NB4 (cell line): ENCODE measurements around the gene PTRH2.

Source experiments
- DNase-seq: peaks from one replicate; pipeline ENCODE4 v3.0.0; 2010; ENCODE audit warnings: low read depth
- H3K4me3 ChIP-seq: one replicate; pipeline ENCODE4 v1.5.1; 2011; ENCODE audit warnings: mild to moderate bottlenecking, low read depth, low read length, moderate library complexity
- MYC ChIP-seq: IDR thresholded peaks from 2 replicates; pipeline ENCODE4 v1.6.1; 2011; ENCODE audit warnings: low read depth, low read length
- POLR2A ChIP-seq: IDR thresholded peaks from 2 replicates; pipeline ENCODE4 v1.6.1; 2011; ENCODE audit warnings: mild to moderate bottlenecking; ENCODE audit not compliant: insufficient read length; ENCODE audit errors: extremely low read depth
- TF ChIP-seq, protein P1 (sequence below): IDR thresholded peaks from one replicate; pipeline ENCODE4 v1.5.1; 2012; ENCODE audit warnings: low read depth, low read length
- TF ChIP-seq, protein P2 (sequence below): IDR thresholded peaks from 2 replicates; pipeline ENCODE4 v1.6.1; 2011; ENCODE audit warnings: low read depth, low read length

The PTRH2 gene

DNA sequence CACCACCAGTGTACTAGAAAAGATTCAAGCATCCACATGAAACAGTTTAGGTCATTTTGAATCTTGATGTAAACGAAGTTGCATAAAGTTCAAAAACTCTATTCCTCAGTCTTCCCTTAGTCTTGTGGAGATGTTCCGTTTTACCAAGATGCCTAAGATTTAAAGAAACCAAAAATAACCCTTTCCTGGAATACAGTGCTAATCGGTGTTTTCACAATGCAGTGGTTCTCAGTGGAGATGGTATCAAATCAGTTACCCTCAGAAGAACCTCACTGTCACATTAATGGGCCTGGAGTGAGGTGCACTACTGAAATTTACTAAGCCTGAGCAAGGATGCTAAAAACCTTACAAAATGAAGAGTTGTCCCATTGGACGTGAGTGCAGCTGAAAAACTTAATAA, 9.1 kb downstream of the PTRH2 start:
- TF ChIP-seq, protein P1, sequence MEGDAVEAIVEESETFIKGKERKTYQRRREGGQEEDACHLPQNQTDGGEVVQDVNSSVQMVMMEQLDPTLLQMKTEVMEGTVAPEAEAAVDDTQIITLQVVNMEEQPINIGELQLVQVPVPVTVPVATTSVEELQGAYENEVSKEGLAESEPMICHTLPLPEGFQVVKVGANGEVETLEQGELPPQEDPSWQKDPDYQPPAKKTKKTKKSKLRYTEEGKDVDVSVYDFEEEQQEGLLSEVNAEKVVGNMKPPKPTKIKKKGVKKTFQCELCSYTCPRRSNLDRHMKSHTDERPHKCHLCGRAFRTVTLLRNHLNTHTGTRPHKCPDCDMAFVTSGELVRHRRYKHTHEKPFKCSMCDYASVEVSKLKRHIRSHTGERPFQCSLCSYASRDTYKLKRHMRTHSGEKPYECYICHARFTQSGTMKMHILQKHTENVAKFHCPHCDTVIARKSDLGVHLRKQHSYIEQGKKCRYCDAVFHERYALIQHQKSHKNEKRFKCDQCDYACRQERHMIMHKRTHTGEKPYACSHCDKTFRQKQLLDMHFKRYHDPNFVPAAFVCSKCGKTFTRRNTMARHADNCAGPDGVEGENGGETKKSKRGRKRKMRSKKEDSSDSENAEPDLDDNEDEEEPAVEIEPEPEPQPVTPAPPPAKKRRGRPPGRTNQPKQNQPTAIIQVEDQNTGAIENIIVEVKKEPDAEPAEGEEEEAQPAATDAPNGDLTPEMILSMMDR = no peak
- TF ChIP-seq, protein P2, sequence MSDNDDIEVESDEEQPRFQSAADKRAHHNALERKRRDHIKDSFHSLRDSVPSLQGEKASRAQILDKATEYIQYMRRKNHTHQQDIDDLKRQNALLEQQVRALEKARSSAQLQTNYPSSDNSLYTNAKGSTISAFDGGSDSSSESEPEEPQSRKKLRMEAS = no peak
- TF ChIP-seq POLR2A (no peak), MYC (no peak)
- H3K4me3 ChIP-seq = peak overlapping the region; percentile 33
- DNase-seq = no peak

DNA sequence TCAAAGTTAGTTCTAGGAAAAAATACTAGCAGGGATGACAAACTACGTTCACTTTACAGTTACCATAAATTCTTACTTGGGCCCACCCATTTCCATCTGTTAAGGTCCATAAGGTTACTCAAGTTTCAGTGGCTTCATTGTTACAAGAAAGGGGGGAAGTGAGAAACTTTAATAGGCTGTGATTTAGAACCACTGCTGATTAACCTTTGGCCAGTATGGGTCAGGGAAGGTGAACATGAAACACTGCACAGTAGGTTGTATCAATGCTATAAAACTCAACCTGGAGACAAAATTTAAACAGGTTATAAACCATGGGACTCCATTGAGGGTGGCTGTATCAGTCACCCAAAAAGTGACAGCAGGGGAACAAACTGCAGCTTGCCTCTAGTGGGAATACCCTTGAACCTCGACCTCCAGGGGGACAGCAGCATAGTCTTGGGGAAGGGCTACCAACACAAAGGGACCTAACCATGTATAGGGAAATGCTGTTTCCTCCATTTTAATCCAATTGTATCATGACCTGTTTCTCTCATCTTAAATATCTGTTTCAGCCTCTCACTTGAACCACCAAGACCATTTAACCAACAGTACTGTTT, 10.4 kb downstream of the PTRH2 start:
- H3K4me3 ChIP-seq = no peak overlapping the region
- TF ChIP-seq, protein P2 = no peak
- TF ChIP-seq, protein P1 = no peak
- TF ChIP-seq MYC (no peak), POLR2A (no peak)
- DNase-seq = no peak

DNA sequence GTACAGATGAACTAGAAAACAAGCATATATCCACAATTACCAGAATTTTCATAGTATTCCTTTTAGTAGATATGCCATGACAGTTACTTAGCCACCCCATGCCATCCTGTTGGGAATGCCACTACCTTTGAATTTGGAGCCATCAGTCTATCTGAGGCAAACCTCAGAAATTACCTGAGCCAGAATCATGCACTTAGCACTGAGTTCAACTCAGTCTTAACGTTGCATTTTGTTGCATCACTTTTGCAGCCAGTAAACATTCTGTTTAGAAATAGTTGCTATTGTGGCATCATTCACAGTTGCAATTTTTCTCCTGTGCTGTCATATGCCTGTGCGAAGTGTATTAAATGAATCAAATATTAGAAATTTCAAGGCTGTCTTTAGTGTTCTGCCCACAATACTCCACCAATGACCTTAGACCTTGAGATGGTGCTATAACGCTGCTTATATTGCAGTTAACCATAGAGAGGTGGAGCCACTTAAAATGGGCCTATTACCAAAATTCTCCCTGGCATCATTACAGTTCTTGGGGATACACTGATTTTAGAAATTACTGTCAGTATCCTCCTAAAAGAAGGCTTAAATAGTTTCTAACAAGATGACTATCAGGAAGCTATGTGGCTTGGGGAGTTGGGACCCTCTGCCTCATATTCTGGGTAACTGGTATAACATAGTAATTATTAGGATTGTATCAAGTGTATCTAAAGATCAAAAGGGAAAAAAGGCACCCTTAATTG, 11.1 kb downstream of the PTRH2 start:
- no peak overlapping the region for H3K4me3 ChIP-seq
- TF ChIP-seq, protein P2 = no peak
- TF ChIP-seq MYC (no peak), POLR2A (no peak)
- no peak for DNase-seq

DNA sequence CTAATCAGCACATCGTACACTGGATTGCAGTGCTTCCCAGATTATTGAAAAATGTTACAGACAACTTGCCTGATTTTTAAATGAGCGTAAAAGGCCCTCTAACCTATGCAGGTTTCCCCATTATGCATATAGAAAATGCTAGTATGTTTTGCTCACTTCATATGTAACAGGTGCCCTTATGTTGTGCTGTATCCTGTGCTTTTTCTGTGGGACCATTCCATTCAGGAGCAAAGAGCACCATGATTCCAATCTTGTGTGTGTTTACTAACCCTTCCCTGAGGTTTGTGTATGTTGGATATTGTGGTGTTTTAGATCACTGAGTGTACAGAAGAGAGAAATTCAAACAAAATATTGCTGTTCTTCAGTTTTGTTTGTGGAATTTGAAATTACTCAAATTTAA, 12.9 kb downstream of the PTRH2 start:
- DNase-seq = no peak
- no peak overlapping the region for H3K4me3 ChIP-seq
- TF ChIP-seq, protein P1 = no peak
- TF ChIP-seq, protein P2 = no peak
- TF ChIP-seq POLR2A = no peak

DNA sequence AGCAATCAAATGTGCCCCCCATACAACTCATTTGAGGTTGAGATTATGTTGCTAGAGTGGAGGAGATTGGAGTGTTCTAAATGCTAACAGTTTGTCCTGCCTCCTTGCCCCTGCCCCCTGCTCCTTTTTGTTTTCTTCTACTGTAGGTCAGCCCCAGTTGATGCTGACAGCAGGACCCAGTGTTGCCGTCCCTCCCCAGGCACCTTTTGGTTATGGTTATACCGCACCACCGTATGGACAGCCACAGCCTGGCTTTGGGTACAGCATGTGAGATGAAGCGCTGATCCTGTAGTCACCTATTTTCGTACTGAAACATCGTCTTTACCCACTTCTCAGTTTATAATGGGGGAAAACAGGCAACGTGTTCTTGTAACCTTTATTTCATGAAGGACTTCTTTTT, 13.6 kb downstream of the PTRH2 start:
- no peak overlapping the region for H3K4me3 ChIP-seq
- TF ChIP-seq MYC = no peak
- TF ChIP-seq, protein P1 = no peak
- TF ChIP-seq, protein P2 = no peak
- TF ChIP-seq POLR2A = no peak
- DNase-seq = no peak

DNA sequence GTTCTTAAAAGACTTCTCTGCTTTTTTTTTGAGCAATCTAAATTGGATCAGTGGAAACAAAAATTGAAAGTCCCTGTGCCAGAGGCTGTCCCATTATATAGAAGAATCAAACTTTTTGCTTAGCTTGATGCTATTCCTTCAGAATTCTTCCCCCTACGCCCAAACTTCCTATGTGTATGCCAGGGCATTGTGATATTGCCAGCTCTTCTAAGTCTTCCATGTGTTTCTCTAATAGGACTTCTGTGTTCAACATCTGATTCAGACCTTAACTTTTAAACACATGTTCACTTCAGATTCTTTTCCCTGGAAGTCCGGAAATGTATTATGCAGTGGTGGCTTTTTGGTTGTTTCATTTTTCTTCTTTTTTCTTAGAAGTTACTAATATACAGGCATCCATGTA, 18.7 kb downstream of the PTRH2 start:
- no peak overlapping the region for H3K4me3 ChIP-seq
- TF ChIP-seq MYC (no peak), POLR2A (no peak)
- TF ChIP-seq, protein P1 = no peak
- TF ChIP-seq, protein P2 = no peak
- no peak for DNase-seq
